Chondrocyte (in vitro differentiated cells): ENCODE measurements around the gene GRK6. TPM values are rescaled to one million over a fixed set of nuclear protein-coding genes. Genes with fewer than 3 reads are reported as not detected.
A peak's percentile ranks its signal among the peaks of the same experiment; 100 is the strongest.

Source experiments
- DNase-seq: peaks from one replicate; pipeline ENCODE4 v3.0.0; 2021; ENCODE audit warnings: mixed read lengths, low spot score
- H3K27ac Mint-ChIP-seq: one replicate; pipeline ENCODE4 v1.8.0; 2021; ENCODE audit warnings: mild to moderate bottlenecking, moderate library complexity, mixed read lengths; ENCODE audit not compliant: unreplicated experiment
- H3K27me3 Mint-ChIP-seq: 2 replicates; pipeline ENCODE4 v1.8.0; 2021; ENCODE audit warnings: low read depth, mixed read lengths
- H3K36me3 Mint-ChIP-seq: 2 replicates; pipeline ENCODE4 v1.8.0; 2021; ENCODE audit warnings: low read depth, mixed read lengths
- H3K4me1 Mint-ChIP-seq: 2 replicates; pipeline ENCODE4 v1.8.0; 2021; ENCODE audit warnings: low read depth, mild to moderate bottlenecking, mixed read lengths
- H3K4me3 Mint-ChIP-seq: one replicate; pipeline ENCODE4 v1.8.0; 2021; ENCODE audit warnings: mild to moderate bottlenecking, moderate library complexity, mixed read lengths; ENCODE audit not compliant: unreplicated experiment
- H3K9me3 Mint-ChIP-seq: 2 replicates; pipeline ENCODE4 v1.8.0; 2021; ENCODE audit warnings: low read depth, mixed read lengths
- total RNA-seq: library from RNA; stranded (reverse); gene quantifications from 3 replicates; pipeline ENCODE4 v1.2.1, GENCODE V29; 2021
- TF ChIP-seq, protein P1 (sequence below): fragments of 200-600 bp; sonication (generic); IDR thresholded peaks from 2 replicates; pipeline ENCODE4 v1.5.0; 2021; ENCODE audit warnings: antibody characterized with exemption, mild to moderate bottlenecking, moderate library complexity

The GRK6 gene
- total RNA-seq, 1 donor from 2014 or later: 26.3 TPM

DNA sequence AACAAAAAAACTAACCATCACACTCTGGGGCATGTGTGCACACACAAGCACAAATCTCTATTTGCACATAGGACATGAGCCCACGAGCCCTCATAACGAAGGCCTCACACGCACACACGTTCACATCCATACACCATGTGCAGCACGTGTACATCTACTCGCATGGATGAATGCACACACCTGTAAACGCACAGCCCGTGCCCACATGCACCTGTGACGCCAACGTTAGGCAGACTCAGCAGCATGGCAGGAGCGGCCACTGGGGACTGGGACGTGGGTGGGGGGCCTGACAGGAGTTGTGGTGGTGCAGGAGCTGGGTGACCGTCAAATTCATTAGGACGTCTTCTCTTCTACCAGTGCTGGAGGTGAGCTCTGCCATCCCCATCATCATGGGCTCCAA lies 39.1 kb upstream of the GRK6 start:
- TF ChIP-seq, protein P1, sequence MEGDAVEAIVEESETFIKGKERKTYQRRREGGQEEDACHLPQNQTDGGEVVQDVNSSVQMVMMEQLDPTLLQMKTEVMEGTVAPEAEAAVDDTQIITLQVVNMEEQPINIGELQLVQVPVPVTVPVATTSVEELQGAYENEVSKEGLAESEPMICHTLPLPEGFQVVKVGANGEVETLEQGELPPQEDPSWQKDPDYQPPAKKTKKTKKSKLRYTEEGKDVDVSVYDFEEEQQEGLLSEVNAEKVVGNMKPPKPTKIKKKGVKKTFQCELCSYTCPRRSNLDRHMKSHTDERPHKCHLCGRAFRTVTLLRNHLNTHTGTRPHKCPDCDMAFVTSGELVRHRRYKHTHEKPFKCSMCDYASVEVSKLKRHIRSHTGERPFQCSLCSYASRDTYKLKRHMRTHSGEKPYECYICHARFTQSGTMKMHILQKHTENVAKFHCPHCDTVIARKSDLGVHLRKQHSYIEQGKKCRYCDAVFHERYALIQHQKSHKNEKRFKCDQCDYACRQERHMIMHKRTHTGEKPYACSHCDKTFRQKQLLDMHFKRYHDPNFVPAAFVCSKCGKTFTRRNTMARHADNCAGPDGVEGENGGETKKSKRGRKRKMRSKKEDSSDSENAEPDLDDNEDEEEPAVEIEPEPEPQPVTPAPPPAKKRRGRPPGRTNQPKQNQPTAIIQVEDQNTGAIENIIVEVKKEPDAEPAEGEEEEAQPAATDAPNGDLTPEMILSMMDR: no peak
- Mint-ChIP-seq H3K27ac (no peak overlapping the region), H3K4me3 (no peak overlapping the region), H3K4me1 (peaks cover 19% of the 10 kb centered on the region), H3K9me3 (no peaks in the 10 kb centered on the region), H3K36me3 (no peaks in the 10 kb centered on the region), H3K27me3 (peaks cover 7% of the 10 kb centered on the region)
- DNase-seq: no peak

DNA sequence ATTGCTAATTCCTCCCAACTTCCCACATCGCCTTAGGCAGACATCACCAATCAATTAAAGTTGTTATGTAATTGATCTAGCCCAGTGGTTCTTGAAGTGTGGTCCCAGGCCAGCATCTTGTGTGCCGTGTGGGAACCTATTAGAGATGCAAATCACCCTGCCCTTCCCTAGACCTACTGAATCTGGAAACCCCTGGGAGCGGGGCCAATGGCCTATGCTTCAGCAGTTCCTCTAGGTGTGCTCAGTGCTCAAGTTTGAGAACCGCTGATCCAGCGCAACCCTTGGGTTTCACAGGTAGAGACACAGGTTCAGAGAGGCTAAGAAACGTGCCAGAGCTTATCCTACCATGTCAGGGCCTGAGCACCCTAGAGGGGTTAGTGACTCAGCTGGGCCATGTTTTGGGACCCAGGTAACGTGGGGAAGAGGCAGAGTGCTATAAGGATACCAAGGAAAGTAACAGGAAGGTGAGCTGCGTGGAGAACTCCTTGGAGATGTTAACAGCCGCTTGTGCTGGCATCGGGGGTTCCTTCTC lies 37.9 kb upstream of the GRK6 start:
- TF ChIP-seq, protein P1: no peak
- Mint-ChIP-seq H3K27me3 (peaks cover 4% of the 10 kb centered on the region), H3K36me3 (no peaks in the 10 kb centered on the region), H3K27ac (no peak overlapping the region), H3K4me1 (peaks cover 19% of the 10 kb centered on the region), H3K9me3 (no peaks in the 10 kb centered on the region), H3K4me3 (no peak overlapping the region)
- DNase-seq: no peak

DNA sequence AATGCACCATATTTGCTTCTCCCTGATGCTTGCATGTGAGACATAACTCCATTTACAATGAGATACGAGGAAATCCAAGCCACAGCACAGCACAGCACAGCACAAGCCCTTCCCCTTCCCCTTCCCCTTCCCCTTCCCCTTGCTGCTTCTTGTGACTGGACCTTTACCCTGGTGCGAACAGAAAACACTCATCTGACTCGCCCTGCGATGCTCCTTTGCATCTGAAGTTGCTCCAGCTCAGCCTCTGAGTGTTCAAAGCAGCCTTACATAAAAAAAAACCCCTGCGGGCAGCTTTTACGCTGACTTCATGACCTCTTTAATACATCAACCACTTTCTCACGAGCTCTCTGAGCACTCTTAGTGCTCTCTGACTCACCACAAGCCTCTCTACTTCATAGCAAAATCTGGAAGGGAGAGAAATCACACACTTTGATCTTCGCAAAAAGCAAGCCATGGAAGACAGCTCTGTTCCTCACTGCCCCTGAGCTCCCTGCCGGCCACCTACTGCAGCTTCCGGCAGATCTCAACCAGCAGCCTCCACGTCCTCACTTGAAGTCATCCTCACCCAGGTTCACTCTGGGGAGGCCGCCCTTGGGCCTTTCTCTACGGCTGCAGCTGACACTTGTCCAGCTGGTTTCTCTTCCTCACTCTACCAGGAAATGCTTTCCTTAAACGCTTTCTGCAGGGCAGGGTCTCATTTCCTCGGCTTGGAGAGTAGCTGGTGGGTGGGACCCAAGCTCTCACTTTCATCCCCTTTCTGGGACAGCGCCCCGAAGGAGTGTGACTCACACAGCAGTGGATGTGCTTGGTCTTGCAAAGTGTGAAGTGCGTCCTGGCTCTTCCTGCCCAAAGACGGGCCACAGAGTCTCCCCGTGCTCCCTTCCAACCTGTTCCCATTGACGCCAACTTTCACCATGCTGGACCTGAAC lies 37.0 kb upstream of the GRK6 start:
- TF ChIP-seq, protein P1: no peak
- Mint-ChIP-seq H3K4me1 (peaks cover 19% of the 10 kb centered on the region), H3K9me3 (no peaks in the 10 kb centered on the region), H3K4me3 (no peak overlapping the region), H3K36me3 (no peaks in the 10 kb centered on the region), H3K27ac (peak overlapping the region; percentile 78), H3K27me3 (no peaks in the 10 kb centered on the region)
- no peak for DNase-seq

DNA sequence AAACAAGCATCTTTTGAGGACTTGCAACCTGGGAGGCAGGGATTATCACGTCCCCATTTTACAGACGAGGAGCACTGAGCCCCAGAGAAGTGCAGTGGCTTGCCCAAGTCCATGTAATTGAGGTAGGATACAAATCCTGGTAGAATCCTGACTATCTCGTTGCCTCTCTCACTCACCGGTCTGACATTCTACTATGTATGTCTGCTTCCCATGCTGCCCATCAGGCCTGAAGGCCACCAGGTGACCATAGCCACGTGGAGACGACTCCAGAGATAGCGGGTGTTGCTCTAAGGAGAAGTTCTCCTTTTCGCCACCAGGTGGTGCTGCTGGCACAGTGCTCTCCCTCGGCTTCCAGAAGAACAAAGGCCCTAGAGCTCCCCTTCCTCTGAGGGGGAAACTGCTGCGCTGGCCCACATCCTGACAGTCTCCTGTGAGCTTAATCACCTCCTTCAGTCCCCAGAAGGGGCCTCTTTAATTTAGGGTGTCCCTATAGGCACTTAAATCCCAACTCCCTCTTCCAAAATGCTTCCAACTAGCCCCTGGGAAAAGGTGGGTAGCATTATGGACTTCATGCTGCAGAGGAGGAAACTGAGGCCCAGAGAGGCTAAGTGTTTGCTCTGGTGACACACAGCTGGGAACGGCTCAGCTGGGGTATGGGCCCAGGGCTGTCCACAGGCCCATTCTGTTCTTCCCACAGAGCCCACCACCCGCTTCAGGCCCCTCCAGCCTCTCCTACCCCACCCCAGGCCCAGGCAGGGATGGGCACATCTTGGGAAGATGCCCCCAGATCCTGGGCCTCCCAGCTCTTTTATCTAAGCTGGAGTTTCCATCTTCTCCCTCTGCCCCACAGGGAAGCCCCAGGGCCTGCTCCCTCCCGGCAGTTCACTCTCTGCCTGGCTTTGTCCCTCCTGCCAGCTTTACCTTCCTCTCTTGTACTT lies 35.8 kb upstream of the GRK6 start:
- DNase-seq: no peak
- TF ChIP-seq, protein P1: peak; percentile 99
- Mint-ChIP-seq H3K27ac (peak overlapping the region; percentile 84), H3K36me3 (no peaks in the 10 kb centered on the region), H3K4me3 (no peak overlapping the region), H3K27me3 (no peaks in the 10 kb centered on the region), H3K4me1 (peaks cover 19% of the 10 kb centered on the region), H3K9me3 (no peaks in the 10 kb centered on the region)

DNA sequence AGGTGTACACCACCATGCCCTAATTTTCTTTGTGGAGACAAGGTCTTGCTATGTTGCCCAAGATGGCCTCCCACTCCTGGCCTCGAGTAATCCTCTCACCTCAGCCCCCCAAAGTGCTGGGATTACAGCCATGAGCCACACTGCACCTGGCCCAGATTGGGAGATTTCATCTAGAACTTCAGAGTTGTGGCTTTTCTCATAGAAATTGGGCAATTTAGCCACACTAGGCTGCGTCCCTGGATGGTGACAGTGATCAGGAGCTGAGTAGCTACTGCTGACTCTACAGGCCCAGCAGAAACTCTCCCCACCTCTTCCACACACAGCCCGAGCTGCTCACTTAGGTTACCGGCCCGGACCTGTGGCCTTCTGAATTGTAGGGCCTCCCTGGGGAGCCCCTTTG lies 33.7 kb upstream of the GRK6 start:
- no peak for DNase-seq
- Mint-ChIP-seq H3K27me3 (peaks cover 2% of the 10 kb centered on the region), H3K9me3 (no peaks in the 10 kb centered on the region), H3K4me3 (no peak overlapping the region), H3K36me3 (no peaks in the 10 kb centered on the region), H3K27ac (no peak overlapping the region), H3K4me1 (peaks cover 19% of the 10 kb centered on the region)
- TF ChIP-seq, protein P1: no peak
